ENCODE measurements around the gene UBE2E2.

DNA sequence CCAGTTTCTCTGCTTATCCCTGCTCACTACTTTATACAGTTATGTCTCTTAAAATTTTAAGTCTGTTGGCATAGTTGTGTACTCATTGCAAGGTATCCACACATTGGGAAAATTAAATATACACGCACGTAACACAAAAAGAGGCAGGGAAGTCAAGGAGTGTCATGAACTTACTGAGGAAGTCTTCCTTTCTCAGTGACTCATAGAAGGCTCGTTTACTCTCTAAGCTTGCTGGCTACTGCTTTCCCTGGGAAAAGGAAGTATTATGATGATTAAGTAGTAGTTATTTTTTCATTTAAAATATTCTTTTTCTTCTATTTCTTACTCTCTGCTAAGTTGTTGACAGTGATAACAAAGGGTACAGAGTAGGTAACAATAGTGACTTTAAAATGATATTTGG, 287.3 kb downstream of the UBE2E2 start:
- TF ChIP-seq CTCF (IDR thresholded peaks at IDR 0.05): no peak
- no peak for TF ChIP-seq POLR2A (IDR thresholded peaks at IDR 0.05)

Data from esophagus squamous epithelium (tissue), 4 donors.